ENCODE measurements around the gene CES2. TPM values are rescaled to one million over a fixed set of nuclear protein-coding genes. Genes with fewer than 3 reads are reported as not detected.

CES2 gene
- total and polyA plus RNA-seq, 2 of the 8 experiments (the other 6 are each of a cell fraction or from before 2014, with no cell fraction given), result 8.6 to 14.7 TPM

DNA sequence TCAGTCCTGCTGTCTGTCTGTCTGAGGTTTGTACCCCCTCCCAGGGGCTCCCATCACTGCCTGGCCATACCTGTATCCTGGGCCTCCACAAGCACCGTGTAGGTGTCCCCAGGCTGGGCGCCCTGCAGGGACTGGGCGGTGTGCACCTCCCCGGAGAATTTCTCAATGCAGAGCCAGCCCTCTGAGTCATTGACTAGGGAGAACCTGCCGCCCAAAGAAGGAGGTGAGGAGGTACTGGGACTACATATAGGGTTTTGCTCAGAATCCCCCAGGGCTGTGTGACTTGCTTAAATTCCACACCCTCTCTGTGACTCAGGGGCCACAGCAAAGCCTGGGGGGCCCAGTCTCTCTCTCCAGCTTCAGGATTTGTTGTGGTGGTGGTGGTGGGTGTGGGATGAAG lies 24.2 kb upstream of the CES2 start (continued):
- no peak for TF ChIP-seq SIRT6 (IDR thresholded peaks at IDR 0.05; ENCODE audit: low read length)
- TF ChIP-seq, protein P1, sequence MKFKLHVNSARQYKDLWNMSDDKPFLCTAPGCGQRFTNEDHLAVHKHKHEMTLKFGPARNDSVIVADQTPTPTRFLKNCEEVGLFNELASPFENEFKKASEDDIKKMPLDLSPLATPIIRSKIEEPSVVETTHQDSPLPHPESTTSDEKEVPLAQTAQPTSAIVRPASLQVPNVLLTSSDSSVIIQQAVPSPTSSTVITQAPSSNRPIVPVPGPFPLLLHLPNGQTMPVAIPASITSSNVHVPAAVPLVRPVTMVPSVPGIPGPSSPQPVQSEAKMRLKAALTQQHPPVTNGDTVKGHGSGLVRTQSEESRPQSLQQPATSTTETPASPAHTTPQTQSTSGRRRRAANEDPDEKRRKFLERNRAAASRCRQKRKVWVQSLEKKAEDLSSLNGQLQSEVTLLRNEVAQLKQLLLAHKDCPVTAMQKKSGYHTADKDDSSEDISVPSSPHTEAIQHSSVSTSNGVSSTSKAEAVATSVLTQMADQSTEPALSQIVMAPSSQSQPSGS (IDR thresholded peaks at IDR 0.05; ENCODE audit: low read length), result no peak
- no peak for TF ChIP-seq FOSL1 (IDR thresholded peaks at IDR 0.05; ENCODE audit: insufficient read depth, low read depth, low read length)
- no peak for TF ChIP-seq JUND (IDR thresholded peaks at IDR 0.05; ENCODE audit: low read length)

Data from H1 (cell line).